PFSK-1 (cell line): Measurements from ENCODE around the gene FAM83D.

ENCODE experiments used
- SIN3A ChIP-seq: IDR thresholded peaks from 2 replicates; pipeline ENCODE4 v1.6.1; 2012; ENCODE audit warnings: mild to moderate bottlenecking, low read length, moderate library complexity, borderline replicate concordance; ENCODE audit not compliant: insufficient read depth
- TF ChIP-seq, protein P1 (sequence below), 2 experiments: IDR thresholded peaks; 2 replicates each; pipeline versions ENCODE4 v1.6.1 to v1.8.0; 2011 to 2012; ENCODE audit warnings: low read depth in 2 of 2, low read length in 2 of 2, control low read depth in 1 of 2, inconsistent platforms in 1 of 2, mild to moderate bottlenecking in 1 of 2, moderate library complexity in 1 of 2; ENCODE audit not compliant: insufficient read depth in 1 of 2

DNA sequence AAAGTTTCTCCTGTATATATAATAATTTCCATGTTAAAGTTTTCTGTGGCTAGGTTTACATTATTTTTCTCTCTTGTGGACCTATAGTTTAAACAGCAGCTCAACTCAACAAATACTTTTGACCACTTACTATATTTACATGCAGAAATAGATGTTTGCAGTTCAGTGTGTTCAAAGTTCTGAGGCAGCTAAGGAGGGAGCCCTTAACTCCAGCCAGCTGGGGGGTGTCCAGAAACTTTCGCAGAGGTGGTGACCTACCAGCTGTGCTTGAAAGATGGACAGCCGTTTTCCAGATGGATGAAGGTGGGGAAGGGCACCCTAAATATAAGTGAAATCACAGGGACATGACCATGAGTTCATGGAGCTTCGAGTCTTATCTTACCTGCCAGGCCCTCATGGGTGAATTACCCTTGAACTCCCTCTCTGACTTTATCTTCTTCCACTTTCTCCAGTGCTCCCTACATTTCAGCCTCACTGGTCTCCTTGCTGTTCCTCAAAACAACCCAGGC is 69.4 kb downstream of the FAM83D start:
- TF ChIP-seq SIN3A: no peak
- TF ChIP-seq, protein P1, sequence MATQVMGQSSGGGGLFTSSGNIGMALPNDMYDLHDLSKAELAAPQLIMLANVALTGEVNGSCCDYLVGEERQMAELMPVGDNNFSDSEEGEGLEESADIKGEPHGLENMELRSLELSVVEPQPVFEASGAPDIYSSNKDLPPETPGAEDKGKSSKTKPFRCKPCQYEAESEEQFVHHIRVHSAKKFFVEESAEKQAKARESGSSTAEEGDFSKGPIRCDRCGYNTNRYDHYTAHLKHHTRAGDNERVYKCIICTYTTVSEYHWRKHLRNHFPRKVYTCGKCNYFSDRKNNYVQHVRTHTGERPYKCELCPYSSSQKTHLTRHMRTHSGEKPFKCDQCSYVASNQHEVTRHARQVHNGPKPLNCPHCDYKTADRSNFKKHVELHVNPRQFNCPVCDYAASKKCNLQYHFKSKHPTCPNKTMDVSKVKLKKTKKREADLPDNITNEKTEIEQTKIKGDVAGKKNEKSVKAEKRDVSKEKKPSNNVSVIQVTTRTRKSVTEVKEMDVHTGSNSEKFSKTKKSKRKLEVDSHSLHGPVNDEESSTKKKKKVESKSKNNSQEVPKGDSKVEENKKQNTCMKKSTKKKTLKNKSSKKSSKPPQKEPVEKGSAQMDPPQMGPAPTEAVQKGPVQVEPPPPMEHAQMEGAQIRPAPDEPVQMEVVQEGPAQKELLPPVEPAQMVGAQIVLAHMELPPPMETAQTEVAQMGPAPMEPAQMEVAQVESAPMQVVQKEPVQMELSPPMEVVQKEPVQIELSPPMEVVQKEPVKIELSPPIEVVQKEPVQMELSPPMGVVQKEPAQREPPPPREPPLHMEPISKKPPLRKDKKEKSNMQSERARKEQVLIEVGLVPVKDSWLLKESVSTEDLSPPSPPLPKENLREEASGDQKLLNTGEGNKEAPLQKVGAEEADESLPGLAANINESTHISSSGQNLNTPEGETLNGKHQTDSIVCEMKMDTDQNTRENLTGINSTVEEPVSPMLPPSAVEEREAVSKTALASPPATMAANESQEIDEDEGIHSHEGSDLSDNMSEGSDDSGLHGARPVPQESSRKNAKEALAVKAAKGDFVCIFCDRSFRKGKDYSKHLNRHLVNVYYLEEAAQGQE (IDR thresholded peaks at IDR 0.05; ENCODE audit: insufficient read depth in 1 of 2, low read depth in 2 of 2, low read length in 2 of 2): no peak
